Suppressor macrophage treated with lipopolysaccharide for 1 hour (primary cell): ENCODE measurements around the gene MNX1.
A peak's percentile ranks its signal among the peaks of the same experiment; 100 is the strongest.

ENCODE experiments used
- DNase-seq, 3 donors: peaks; one replicate each; pipeline ENCODE4 v3.0.0-alpha.2; 2020 to 2022

Gene MNX1

DNA sequence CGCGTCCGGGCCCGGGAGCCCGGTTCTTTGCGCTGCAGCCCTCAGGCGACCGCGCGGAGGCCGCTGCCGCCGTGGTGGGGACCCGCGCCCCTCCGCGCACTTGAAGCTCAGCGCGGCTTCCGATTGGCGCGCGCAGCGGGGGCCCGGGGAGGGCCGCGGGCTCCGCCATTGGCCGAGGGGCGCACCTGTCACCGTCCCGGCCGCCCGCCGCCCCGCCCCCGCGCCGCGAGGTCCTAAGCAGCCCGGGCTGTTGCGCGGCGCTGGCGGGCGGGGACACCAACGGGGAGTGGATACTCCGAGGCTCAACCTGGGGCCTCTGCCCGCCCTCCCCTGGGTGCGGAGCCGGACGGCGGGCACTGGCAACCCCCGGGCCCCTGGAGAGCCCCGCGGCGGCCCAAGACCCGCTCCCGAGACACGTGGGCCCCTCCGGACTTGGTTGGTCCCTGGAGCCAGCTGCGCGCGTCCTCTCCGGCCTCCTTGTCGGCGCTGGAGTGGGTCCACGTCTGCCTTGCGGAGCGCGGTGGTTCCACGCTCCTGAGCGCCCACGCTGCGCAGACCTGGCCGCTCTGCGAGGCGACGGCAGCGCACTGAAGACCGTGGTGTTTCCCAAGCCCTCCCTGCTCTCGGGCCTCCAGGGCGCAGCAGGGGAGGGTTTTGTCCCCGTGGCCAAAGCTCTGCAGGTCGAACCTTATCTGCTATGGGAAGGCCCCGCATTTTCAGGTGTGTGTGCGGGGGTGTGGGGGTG lies at the start of gene MNX1:
MNX1 (minus strand) TSS at position 76 of the 745 bp plus-strand sequence. CDS start 313 bp downstream, outside the sequence.
- DNase-seq = no peak

DNA sequence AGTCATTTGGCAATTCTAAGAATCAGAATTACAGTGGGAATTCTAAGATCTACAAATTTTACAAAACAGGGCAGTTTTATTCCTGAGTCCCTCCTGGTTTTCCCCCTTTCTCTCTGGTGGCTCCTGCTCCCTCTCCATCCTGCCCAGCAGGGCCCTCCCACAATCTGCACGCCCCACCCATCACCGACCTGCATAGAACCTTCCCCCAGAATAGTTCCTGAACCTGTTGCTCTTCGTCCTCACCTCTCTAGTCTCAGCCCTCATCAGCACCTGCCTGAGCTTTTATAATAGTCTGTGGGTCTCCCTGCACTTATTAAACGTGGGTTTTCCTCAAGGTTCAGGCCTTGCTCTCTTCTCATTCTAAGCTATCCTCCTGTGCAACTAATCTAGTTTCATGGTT lies 49.1 kb upstream of the MNX1 start:
- no peak for DNase-seq

DNA sequence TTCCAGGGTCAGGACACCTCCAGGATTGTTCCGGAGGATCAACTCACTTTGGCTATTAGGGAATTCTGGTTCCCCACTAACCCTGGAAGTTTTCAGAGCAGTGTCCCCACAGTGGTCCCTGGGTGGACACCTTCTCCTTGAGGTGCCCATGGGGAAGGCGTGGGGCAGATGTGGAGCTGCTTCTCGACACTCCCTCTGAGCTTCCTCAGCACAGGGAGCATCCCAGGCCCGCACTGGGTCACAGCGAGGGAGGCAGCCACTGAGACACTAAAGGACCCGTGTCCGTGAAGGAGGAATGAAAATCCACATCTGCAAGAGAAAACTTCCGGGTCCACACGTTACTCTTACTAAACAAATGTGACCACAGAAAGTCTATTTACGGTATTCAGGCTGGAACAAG lies 48.2 kb upstream of the MNX1 start:
- no peak for DNase-seq

DNA sequence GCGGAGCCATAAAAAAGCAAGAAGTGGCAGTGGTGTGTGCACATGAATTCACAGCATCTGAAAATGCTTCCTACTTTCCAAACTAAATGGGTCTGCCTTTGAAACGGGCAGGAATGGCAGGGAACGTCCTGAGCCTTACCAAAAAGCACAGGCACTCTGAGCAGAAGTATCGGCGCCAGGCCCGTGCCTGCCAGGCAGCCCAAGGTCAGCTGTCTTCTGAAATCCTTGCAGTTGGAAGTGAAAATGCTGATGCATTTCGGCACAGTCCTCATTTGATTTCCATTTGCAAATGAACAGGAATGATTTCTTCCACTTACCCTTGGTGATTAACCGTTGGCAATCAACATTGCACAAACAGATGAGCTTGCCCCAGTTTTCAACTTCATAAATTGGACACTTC lies 47.6 kb upstream of the MNX1 start:
- no peak for DNase-seq

DNA sequence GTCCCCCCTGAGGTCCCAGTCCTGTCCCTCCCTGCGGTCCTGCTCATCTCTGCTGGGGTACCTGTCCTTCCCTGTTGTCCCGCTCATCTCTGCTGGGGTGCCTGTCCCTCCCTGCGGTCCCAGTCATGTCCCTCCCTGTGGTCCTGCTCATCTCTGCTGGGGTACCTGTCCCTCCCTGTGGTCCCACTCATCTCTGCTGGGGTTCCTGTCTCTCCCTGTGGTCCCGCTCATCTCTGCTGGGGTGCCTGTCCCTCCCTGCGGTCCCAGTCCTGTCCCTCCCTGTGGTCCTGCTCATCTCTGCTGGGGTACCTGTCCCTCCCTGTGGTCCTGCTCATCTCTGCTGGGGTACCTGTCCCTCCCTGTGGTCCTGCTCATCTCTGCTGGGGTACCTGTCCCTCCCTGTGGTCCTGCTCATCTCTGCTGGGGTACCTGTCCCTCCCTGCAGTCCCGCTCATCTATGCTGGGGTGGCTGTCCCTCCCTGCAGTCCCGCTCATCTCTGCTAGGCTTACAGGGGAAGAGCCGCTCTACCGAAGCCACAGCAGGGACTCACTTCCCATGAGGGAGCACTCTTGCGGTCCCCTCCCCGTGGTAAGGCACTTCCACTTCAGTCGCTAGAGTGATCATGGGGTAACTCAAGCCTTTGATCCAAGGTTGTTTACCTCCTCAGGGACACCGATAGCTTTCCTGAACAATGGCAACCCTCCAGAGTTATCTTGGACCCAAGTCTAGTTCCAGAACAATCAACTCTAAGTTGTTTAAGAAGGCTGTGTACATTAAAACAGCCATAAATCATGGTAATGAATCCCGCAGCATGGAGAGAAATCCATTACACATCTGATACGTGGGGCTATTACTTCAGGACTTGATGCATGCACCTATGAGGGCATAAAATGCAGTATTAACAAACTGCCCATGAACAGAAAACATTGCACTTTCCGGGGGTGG lies 46.8 kb upstream of the MNX1 start:
- no peak for DNase-seq

DNA sequence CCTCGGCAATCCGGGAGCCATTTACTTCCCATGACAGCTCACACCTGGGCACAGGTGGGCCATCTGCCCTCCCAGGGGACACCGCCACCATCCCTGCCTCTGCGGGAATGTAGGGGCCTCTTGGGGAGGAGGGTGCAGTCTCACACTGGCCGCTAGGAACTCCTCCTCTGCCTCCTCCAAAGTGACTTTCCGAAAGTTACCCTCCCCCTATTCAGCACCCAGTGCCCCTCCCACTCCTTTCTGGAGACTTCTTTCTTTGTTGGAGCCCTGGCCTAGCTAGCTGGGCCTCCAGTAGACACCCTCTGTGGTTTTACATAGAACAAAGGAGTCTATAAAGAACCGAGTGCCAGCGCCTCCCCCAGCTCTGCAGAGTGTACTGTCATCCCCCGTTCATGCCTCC lies 45.8 kb upstream of the MNX1 start:
- no peak for DNase-seq

DNA sequence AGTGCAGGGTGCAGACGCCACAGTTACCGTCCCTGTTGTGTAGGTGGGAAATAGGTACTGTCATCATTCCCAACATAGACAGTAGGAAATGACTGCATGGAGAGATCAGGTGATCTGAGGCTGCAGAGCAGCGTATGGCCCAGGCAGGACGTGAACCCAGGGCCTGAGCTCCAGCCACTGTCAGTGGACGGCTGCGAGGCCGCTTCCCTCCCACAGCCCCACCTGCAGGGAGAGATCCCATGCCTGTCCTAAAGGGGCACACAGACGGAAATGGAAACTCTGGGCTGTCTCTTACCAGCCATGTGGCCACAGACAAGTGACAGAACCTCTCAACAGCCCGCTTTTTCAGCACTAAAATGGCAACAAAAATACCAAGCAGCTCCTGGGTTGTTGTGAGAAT lies 44.5 kb upstream of the MNX1 start:
- DNase-seq = no peak

DNA sequence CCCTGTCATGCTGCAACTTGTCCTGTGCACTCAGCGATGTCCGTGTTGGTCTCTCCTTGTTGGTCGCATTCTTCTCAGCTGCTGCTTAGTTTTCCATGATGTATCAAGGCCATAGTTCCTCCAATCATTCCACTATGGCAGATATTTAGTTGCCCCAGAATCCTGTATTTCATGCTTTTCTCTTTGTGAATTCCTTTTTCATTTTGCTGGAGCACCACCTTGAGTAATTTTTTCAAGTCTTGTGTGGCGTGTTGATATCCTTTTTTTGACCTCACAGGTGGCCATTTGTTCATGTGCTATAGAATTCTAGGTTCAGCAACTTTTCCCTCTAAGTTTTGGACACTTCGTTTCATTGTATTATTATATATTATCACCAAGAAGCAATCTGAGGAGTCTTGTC lies 42.7 kb upstream of the MNX1 start:
- DNase-seq = no peak

DNA sequence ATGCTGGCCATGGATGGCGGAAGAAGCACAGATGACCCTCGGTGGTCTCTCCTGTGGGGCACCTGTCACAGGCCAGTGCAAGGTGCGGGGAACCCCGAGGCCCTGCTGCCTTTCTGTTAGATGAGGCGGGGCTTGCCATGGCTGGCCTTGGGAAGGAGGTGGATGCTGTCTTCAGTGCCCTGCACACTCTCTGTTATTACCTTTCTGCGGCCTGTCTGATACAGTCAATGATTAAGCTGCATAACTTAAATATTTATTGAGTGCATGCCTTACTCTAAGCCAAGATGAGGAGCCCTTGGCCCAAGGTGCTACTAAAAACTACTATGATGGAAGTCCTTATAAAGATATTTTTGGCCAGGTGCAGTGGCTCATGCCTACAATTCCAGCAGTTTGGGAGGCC lies 36.7 kb upstream of the MNX1 start:
- no peak for DNase-seq

DNA sequence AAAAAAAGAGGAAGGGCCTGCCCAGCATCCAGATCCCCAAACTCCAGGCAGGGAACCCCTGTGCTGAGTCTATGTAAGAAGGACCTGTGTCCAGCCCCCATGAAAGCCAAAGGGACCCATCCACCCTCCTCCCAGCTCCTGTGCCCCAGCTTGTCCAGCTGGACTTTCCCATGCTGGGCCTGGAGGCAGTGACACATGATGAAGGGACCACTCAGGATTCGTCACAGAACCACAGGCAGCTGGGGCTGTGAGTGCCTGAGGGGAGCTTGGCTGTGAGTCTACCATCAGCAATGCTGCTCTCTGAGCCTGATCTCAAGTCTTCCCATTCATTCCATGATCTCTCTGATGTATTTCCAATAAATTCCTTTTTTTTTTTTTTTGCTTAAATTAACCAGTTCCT lies 36.2 kb upstream of the MNX1 start:
- peak in 2 of 3 donors; percentile 1 to 5 for DNase-seq

DNA sequence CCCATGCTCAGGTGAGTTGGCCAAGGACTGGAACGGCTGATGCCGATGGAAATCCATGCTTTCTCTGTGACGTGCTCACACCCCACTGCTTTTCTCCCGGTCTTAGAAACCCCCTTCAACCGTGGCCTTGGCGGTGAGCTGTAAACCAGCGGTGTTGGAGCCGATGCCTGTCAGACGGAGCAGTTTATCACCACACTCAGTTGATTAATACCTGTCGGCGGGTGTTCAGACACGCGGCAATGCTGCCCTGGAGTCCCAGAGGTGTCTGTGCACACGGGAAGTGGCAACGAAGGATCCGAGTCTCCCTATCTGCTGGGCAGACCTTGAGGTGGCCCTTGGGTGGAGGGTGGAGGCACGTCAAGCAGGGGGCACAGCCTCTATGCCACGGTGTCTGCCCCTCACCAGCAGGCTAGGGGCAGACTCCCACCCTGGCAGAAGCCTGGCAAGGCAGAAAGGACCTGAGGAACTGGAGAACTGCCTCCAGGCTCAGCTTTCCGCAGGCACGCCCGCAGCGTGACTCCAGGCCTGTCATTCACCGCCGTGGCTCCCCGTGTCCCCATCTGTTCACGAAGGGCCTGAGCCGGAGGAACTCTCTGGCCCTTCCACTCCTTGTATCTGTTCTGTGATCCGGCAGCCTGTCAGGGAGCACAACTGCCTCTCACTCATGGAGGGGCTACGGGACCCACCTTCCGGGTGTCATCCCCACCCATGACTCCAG lies 34.6 kb upstream of the MNX1 start:
- no peak for DNase-seq

DNA sequence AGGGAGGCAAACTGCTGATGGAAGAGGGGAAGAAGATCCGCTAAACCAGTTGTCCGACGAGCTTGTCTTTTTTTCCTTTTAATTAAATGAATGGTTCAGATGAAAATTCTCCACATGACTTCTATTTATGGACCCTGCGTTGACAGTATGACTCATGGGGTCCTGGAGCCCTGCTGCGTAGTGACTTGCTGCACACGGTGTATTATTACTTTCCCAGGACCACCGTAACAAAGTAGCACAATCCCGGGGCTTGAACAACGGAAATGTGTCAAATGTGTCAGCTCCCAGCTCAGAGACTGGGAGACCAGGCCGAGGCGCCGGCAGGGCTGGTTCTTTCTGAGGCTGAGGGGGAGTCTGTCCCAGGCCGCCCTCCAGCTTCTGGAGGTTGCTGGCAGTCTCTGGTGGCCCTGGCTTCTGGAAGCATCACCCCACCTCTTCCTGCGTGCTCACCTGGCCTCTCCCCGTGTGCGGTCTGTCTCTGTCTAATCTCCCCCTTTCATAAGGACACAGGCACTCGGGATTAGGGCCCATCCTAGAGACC lies 33.8 kb upstream of the MNX1 start:
- DNase-seq = no peak

DNA sequence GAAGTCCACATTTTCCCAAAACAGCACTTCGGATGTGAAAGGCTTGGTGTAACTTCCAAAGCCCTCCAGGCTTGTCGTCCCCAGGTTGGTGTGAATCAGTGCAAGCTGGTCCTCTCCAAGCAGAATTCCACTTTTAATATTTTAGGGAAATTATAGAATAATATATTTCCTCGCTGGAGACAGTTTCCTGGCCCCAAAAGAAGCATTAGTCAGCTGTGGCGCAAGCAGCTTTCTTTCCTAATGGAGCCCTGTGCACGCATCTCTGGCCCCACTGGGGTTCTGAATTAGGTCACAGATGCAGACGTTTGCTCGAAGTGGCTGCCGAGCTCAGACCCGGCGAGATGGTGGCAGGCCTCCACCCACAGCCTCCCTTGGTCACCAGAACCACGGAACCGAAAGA lies 33.3 kb upstream of the MNX1 start:
- no peak for DNase-seq

DNA sequence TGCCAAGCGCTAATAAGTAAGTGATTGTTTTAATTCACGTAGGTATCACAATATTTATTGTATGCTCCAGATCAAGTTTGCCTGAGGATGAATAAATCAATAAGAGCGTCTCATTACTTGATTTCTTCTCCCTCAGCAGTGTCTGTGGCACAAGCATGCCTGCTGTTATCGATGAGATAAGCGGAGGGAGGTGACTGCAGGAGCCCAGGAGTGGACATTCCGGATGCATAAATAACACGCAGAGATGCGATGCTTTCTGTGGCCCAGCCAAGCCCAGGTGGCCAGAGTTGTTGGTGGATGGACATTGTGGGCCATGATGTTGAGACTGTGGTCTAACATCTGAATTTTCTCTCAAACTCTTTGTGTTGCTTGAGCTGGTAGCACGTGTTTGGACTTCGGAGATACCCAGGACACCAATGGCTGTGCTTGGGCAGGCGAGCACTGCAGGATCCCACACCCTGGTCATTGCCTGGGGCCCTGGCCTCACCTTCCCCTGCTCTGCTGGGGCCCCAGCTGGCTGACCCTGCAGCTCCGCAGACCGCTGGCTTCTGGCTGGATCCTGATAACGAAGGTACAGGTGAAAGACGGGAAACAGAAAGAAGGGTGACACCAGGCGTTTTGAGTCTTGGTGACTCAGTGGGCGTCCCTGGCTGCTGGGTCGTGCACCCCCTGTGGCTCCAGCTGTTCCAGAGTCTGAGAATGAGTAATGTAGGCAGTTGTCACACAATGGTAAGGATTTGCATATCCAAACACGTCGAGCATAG lies 31.2 kb upstream of the MNX1 start:
- DNase-seq = no peak

DNA sequence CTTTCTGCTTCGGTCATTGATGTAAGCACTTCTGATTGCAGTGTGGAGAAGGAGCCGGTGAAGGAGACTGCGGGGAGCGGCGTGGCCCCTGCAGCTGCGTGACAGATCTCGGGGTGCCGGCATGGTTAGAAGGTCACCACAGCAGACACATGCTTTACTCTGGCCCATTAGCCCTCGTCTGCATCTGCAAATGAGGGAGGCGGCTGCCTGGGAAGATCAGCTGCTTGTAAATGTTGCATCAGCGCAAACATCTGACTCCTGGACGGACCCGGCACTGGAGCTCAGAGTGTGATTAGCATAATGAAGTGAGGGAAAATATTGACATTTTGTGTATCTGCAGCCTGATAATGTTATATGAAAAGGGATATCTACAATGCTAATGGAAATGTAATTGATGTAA lies 30.5 kb upstream of the MNX1 start:
- no peak for DNase-seq

DNA sequence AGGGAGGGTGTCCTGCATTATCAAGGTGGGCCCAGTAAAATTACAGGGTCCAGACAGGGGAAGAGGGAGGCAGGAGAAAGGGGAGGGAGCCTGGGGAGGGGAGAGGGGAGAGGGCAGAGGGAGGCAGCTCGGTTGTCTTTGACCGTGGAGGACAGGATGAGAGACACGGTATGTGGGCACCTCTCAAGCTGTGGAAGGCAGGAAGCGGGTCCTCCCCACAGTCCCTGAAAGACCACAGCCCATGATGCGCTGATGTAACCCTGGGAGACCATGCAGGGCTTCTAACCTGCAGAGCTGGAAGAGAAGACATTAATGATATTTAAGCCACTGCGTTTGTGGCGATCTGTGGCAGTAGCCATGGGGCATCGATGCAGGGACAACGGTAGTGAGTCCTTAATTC lies 27.2 kb upstream of the MNX1 start:
- DNase-seq = no peak

DNA sequence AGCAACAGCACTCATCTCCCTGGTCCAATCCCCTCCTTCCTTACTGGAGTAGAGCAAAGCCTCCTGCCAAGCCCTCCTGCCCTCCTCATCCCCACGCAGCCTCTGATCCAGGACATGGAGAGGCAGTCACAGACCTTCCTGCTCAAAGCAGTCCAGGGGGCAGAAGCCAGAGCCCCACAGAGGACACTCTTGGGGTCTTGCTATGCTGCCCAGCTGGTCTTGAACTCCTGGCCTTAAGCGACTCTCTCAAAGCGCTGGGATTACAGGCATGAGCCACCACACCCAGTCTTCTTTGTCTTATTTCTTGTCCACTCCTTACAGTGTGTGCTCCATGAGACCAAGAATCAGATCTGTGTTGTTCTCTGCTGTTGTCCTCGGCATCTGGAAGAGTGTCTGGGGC lies 26.6 kb upstream of the MNX1 start:
- no peak for DNase-seq

DNA sequence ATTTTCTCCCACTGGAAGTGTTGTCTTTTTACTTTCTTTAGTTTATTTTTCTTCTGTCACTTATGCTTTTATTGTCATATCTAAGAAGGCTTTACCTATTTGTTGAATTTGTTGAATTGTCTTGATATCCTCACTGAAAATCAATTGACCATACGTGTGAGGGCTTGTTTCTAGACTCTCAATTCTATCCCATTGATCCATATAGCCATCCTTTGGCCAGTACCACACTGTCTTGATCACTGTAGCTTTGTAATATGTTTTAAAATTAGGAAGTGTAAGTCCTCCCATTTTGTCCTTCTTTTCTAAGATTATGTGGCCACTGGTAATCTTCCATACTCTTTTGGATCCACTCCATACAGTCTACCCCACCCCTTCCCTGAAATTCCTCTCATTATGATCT lies 25.5 kb upstream of the MNX1 start:
- no peak for DNase-seq

DNA sequence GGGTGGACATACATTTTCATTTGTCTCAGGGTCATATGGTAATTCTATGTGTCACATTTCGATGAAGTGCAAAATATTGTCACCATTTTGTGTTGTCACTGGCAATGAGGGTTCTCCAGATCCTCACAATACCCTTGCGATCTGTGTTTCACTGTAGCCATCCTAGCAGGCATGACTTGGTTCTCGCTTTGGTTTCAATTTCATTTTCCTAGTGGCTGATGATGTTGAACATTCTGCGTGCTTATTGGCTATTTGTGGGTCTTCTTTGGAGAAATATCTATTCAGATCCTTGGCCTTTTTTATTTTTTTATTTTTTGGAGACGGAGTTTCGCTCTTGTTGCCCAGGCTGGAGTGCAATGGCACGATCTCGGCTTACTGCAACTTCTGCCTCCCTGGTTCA lies 24.8 kb upstream of the MNX1 start:
- no peak for DNase-seq

DNA sequence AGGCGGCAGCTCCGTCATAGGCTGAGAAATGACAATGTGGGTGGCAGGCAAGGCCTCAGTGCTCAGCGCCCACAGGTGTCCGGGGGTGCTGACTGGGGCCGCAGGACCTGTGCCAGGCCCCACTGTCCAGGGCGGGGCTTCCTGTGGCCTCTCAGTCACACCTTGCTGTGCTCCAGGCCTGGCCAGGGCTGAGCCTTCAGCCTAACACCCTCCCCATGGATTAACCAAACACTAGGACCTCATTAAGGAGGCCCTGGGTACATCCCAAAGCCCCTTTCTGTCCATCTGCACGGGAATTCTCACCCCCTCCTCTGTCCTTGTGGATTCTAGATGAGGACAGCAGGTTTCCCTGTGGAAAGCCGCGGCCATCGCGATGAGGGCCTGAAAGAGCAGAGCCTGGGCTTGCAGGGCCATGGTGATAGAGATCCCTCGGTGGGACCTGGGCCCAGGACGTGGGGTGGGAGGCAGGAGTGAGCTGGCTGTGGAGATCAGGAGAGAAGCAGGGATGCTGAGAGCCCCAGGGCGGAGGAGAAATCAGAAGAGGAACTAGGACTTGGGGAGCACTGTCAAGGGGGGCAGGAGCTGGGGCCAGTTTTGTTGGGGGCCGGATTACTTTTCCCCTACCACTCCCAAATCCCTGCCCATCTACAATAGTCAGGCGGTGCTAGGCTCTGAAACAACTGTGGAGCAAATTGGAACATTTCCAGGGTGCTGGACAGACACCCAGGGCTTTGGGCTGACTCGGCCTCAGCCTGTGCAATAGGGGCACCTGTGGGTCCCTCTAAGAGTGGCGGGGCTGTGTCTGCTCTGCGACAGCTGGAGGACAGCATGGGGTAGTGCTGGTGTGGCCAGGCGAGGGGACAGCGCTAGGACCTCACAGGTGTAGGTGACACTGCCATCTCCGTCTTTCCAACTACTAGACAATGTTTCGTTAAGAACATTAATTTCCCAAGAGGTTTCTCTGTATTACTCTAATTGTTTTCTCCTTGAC lies 23.3 kb upstream of the MNX1 start:
- DNase-seq = no peak
